ENCODE results near the gene IL21R.
A peak's percentile ranks its signal among the peaks of the same experiment; 100 is the strongest.

IL21R gene

GRCh38 chr16:27495191-27495590, 93.2 kb downstream of the IL21R start:
- no peak overlapping the region for H3K4me3 ChIP-seq (replicated peaks in 1 of 2; ENCODE audit: low read depth in 2 of 2, low read length in 2 of 2)
- peak; percentile 37 to 84 for DNase-seq (ENCODE audit: low read depth in 2 of 2)
- TF ChIP-seq, protein P1, sequence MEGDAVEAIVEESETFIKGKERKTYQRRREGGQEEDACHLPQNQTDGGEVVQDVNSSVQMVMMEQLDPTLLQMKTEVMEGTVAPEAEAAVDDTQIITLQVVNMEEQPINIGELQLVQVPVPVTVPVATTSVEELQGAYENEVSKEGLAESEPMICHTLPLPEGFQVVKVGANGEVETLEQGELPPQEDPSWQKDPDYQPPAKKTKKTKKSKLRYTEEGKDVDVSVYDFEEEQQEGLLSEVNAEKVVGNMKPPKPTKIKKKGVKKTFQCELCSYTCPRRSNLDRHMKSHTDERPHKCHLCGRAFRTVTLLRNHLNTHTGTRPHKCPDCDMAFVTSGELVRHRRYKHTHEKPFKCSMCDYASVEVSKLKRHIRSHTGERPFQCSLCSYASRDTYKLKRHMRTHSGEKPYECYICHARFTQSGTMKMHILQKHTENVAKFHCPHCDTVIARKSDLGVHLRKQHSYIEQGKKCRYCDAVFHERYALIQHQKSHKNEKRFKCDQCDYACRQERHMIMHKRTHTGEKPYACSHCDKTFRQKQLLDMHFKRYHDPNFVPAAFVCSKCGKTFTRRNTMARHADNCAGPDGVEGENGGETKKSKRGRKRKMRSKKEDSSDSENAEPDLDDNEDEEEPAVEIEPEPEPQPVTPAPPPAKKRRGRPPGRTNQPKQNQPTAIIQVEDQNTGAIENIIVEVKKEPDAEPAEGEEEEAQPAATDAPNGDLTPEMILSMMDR (IDR thresholded peaks at IDR 0.05; ENCODE audit: low read depth, low read length), result no peak

- no peak overlapping the region for H3K4me3 ChIP-seq (replicated peaks in 1 of 2; ENCODE audit: low read depth in 2 of 2, low read length in 2 of 2)
- TF ChIP-seq, protein P1 (IDR thresholded peaks at IDR 0.05; ENCODE audit: low read depth, low read length), result no peak
- DNase-seq (ENCODE audit: low read depth in 2 of 2), result no peak
Observed at GRCh38 chr16:27498031-27498825, 96.3 kb downstream of the IL21R start.

GRCh38 chr16:27498916-27499658, 97.1 kb downstream of the IL21R start:
- TF ChIP-seq, protein P1 (IDR thresholded peaks at IDR 0.05; ENCODE audit: low read depth, low read length), result no peak
- no peak overlapping the region for H3K4me3 ChIP-seq (replicated peaks in 1 of 2; ENCODE audit: low read depth in 2 of 2, low read length in 2 of 2)
- DNase-seq (ENCODE audit: low read depth in 2 of 2), result no peak

GRCh38 chr16:27499659-27500055, 97.7 kb downstream of the IL21R start:
- no peak overlapping the region for H3K4me3 ChIP-seq (replicated peaks in 1 of 2; ENCODE audit: low read depth in 2 of 2, low read length in 2 of 2)
- TF ChIP-seq, protein P1 (IDR thresholded peaks at IDR 0.05; ENCODE audit: low read depth, low read length), result no peak
- DNase-seq (ENCODE audit: low read depth in 2 of 2), result no peak

- no peak overlapping the region for H3K4me3 ChIP-seq (replicated peaks in 1 of 2; ENCODE audit: low read depth in 2 of 2, low read length in 2 of 2)
- DNase-seq (ENCODE audit: low read depth in 2 of 2), result no peak
- TF ChIP-seq, protein P1 (IDR thresholded peaks at IDR 0.05; ENCODE audit: low read depth, low read length), result no peak
Observed at GRCh38 chr16:27500801-27501200, 98.8 kb downstream of the IL21R start.

All from cardiac fibroblast (primary cell).